OCI-LY7 (cell line): ENCODE measurements around the gene ANKK1.

Experiments
- EZH2phosphoT487 ChIP-seq: fragments of 200-600 bp; sonication (generic); IDR thresholded peaks from 2 replicates; pipeline ENCODE4 v1.6.1; 2018; ENCODE audit warnings: low read depth, borderline replicate concordance, mild to moderate bottlenecking, mixed run types, antibody characterized with exemption, low read length, moderate library complexity, mixed read lengths
- TF ChIP-seq, protein P1 (sequence below): fragments of 200-600 bp; sonication (generic); conservative IDR thresholded peaks from 2 replicates; pipeline ENCODE4 v1.5.1; 2014; ENCODE audit warnings: mild to moderate bottlenecking, antibody characterized with exemption, low read length, moderate library complexity, mixed read lengths

DNA sequence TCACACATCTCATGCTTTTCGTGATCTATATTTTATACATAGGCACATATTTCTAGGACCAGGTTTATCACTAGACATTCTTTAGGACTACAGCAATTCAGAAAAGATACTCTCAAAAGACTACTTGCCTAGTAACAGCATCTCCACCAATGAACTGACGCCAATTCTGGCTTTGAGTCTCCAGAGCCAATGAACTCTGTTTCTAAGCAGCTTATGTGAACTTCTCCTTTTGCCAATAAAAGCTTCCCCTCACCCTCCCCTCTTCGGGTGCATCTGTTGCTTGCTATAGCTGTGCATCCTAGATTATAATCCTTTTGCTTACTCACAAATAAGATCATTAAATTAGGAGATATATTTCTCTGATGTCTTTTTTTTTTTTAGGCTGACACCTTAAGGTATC lies 11.4 kb upstream of the ANKK1 start:
- TF ChIP-seq, protein P1, sequence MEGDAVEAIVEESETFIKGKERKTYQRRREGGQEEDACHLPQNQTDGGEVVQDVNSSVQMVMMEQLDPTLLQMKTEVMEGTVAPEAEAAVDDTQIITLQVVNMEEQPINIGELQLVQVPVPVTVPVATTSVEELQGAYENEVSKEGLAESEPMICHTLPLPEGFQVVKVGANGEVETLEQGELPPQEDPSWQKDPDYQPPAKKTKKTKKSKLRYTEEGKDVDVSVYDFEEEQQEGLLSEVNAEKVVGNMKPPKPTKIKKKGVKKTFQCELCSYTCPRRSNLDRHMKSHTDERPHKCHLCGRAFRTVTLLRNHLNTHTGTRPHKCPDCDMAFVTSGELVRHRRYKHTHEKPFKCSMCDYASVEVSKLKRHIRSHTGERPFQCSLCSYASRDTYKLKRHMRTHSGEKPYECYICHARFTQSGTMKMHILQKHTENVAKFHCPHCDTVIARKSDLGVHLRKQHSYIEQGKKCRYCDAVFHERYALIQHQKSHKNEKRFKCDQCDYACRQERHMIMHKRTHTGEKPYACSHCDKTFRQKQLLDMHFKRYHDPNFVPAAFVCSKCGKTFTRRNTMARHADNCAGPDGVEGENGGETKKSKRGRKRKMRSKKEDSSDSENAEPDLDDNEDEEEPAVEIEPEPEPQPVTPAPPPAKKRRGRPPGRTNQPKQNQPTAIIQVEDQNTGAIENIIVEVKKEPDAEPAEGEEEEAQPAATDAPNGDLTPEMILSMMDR: no peak
- no peak for TF ChIP-seq EZH2phosphoT487
